Spleen (tissue), 7 donors: Measurements from ENCODE around the gene SYTL4.

ENCODE experiments used
- CTCF ChIP-seq, 11 experiments: fragments of 200-600 bp in 7 of 11; fragments of 450-650 bp in 4 of 11; sonication (generic) in 4 of 11; IDR thresholded peaks in 8 of 11; conservative IDR thresholded peaks in 3 of 11; 1 replicate in 7 of 11; 2 replicates in 4 of 11; pipeline versions ENCODE4 v1.4.0 to v1.8.0; 2016 to 2021; ENCODE audit warnings: antibody characterized with exemption in 11 of 11, inconsistent platforms in 4 of 11, mild to moderate bottlenecking in 1 of 11
- POLR2A ChIP-seq, 3 donors: fragments of 450-650 bp; IDR thresholded peaks; one replicate each; pipeline ENCODE4 v1.5.1; 2017; ENCODE audit warnings: antibody characterized with exemption in 3 of 3, mild to moderate bottlenecking in 1 of 3
- donor health status: DM: no; HTN: no; CAD: no; lungs with moderate emphysema.
- donor health status: DM: no; HTN: no; CAD: no.
- donor health status: DM: no; HTN: no; CAD: no.

- no peak for TF ChIP-seq POLR2A (IDR thresholded peaks at IDR 0.05)
- TF ChIP-seq CTCF (IDR thresholded peaks at IDR 0.05 in 8 of 11, conservative IDR thresholded peaks at IDR 0.05 in 3 of 11), result no peak
Measured at GRCh38 chrX:100650841-100651240, 81.1 kb downstream of the SYTL4 start.
